ENCODE data around the gene ZFP30. TPM values are rescaled to one million over a fixed set of nuclear protein-coding genes. Genes with fewer than 3 reads are reported as not detected.
A peak's percentile ranks its signal among the peaks of the same experiment; 100 is the strongest.

The ZFP30 gene
- total RNA-seq, 4 donors from 2014 or later = 1.2 to 6.2 (median 3.4) TPM

DNA sequence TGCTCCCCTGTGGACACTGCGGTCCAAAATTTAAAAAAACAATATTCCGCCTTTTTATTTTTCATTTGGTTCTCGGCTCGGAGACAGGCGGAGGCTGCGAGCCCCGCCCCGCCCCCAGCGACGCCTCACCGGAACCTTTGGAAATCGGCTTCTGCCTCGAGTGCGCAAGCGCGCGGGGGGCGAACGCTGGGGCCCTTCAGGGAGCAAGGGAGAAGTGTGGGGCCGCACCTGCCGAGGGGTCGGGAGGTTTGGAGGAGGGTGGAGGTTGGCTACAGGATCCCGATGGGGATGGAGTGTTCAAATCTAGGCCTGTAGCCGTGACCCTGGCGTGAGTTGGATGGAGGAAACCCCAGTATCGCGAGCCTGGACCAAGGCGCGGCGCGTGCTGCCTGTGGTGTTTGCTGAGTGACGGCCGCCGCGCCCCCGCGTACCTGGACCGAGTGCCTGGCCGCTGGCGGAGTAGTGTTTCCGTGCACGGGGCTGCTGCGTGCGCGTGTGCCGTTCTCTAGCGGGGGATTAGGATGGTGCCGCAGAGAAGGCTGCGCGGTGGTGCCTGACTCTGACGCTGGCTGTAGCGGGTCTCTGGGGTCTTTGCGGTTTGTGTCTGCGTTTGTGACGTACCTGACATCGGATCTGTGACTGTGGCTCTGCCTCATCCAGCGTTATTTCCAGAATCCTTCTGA, 565 bp upstream of the ZFP30 start:
- intact Hi-C loops (cut with DNase I; ENCODE audit: low total_unique reads) = loop anchor here (1.0 to 10.0 kb wide), 8 partner anchors 36 to 579 kb away; partner anchors contain the start of genes ZNF383, ZNF420, ZNF527 and ZNF540
- DNase-seq (peak; percentile 63 to 81), ATAC-seq (peak; percentile 85 to 93)
- H3K4me1 ChIP-seq = peaks cover 21 to 22% of the 10 kb centered on the region in 2 donors
- in situ Hi-C loops (cut with MboI; ENCODE audit: low sequenced_read_pairs in 4 of 4) = no loop called here
- no peaks in the 10 kb centered on the region for H3K9me3 ChIP-seq
- H3K27me3 ChIP-seq = no peaks in the 10 kb centered on the region
- H3K36me3 ChIP-seq = peaks cover 0 to 5% of the 10 kb centered on the region in 2 donors
- H3K27ac ChIP-seq = peak overlapping the region; percentile 90 to 94 (median 93)
- TF ChIP-seq POLR2A (IDR thresholded peaks at IDR 0.05) = peak; percentile 29 to 32
- TF ChIP-seq, protein P1, sequence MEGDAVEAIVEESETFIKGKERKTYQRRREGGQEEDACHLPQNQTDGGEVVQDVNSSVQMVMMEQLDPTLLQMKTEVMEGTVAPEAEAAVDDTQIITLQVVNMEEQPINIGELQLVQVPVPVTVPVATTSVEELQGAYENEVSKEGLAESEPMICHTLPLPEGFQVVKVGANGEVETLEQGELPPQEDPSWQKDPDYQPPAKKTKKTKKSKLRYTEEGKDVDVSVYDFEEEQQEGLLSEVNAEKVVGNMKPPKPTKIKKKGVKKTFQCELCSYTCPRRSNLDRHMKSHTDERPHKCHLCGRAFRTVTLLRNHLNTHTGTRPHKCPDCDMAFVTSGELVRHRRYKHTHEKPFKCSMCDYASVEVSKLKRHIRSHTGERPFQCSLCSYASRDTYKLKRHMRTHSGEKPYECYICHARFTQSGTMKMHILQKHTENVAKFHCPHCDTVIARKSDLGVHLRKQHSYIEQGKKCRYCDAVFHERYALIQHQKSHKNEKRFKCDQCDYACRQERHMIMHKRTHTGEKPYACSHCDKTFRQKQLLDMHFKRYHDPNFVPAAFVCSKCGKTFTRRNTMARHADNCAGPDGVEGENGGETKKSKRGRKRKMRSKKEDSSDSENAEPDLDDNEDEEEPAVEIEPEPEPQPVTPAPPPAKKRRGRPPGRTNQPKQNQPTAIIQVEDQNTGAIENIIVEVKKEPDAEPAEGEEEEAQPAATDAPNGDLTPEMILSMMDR (IDR thresholded peaks at IDR 0.05 in 4 of 5, conservative IDR thresholded peaks at IDR 0.05 in 1 of 5) = peak in 1 of 5 experiments; percentile 31
- H3K4me3 ChIP-seq = peak overlapping the region; percentile 75 to 94 (median 84)

DNA sequence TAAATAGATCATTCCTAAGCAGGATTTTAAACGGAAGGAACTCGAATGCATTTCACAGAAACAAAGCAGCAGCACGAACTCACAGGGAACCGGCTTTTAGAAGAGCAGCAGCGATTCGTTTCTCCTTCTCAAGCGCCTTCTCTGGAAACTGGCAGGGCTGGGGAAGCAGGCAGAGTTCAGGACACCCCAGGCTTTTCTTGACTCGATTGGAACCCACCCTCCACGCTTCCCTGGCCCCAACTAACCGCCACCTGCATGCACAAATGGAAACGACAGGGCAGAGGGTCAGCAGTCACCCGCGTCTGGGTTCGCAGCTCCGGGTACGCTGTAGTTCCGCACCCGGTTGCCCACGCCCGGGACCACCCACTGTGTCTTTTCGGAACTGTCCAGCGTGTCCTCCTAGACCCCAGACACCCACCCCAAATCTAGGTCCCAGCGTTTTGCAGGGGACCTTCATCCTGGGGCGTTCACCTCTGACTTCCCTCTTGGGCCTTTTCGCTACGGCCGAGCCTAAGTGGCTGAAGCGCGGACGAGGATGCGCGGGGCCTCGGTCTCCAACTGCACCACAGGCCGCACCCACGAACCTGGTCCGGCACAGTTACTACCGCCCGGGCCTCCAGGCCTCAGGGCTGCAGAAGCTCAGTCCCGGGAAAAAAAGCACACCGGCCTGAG, 500 bp downstream of the ZFP30 start:
- intact Hi-C loops (cut with DNase I; ENCODE audit: low total_unique reads) = loop anchor here (1.0 to 10.0 kb wide), 7 partner anchors 38 to 577 kb away; partner anchors contain the start of genes ZNF383, ZNF420, ZNF527 and ZNF540
- Histone ChIP-seq H3K27me3 (no peaks in the 10 kb centered on the region), H3K4me3 (peak overlapping the region; percentile 75 to 94 (median 84)), H3K27ac (peak overlapping the region; percentile 90 to 94 (median 93)), H3K9me3 (no peaks in the 10 kb centered on the region), H3K36me3 (peaks cover 0 to 1% of the 10 kb centered on the region in 2 donors), H3K4me1 (peaks cover 21 to 22% of the 10 kb centered on the region in 2 donors)
- DNase-seq (peak; percentile 2 to 14), ATAC-seq (peak; percentile 24 to 27)
- in situ Hi-C loops (cut with MboI; ENCODE audit: low sequenced_read_pairs in 4 of 4) = no loop called here
- TF ChIP-seq, protein P1 (IDR thresholded peaks at IDR 0.05 in 4 of 5, conservative IDR thresholded peaks at IDR 0.05 in 1 of 5) = no peak
- TF ChIP-seq POLR2A (IDR thresholded peaks at IDR 0.05) = no peak

DNA sequence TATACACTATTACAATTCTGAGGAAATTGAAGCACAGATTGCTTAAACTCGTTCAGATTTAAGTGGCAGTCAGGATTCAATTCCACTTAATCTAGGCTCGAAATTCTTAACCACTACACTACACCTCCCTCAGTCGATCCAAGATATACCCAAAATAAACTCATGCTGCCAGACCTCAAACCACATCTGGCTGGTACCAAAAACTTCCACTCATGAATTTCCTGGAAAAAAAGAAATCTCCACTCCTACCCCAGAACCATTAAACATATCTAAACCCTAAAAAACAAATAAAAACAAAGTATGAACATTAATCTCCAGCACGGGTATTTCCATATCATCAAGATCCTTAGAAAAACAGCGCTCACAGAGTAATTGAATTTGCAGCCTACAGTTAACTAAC, 1.1 kb downstream of the ZFP30 start:
- no peaks in the 10 kb centered on the region for H3K36me3 ChIP-seq
- intact Hi-C loops (cut with DNase I; ENCODE audit: low total_unique reads) (loop anchor here (10.0 kb wide), 1 partner anchor 279 kb away; the partner anchor contains the start of gene ZNF527), in situ Hi-C loops (cut with MboI; ENCODE audit: low sequenced_read_pairs in 4 of 4) (no loop called here)
- H3K9me3 ChIP-seq = no peaks in the 10 kb centered on the region
- no peaks in the 10 kb centered on the region for H3K27me3 ChIP-seq
- peaks cover 21 to 22% of the 10 kb centered on the region in 2 donors for H3K4me1 ChIP-seq
- DNase-seq = no peak
- no peak for ATAC-seq
- H3K27ac ChIP-seq = peak overlapping the region; percentile 90 to 94 (median 93)
- TF ChIP-seq, protein P1 (IDR thresholded peaks at IDR 0.05 in 4 of 5, conservative IDR thresholded peaks at IDR 0.05 in 1 of 5) = no peak
- no peak for TF ChIP-seq POLR2A (IDR thresholded peaks at IDR 0.05)
- H3K4me3 ChIP-seq = peak overlapping the region; percentile 75 to 94 (median 84)

DNA sequence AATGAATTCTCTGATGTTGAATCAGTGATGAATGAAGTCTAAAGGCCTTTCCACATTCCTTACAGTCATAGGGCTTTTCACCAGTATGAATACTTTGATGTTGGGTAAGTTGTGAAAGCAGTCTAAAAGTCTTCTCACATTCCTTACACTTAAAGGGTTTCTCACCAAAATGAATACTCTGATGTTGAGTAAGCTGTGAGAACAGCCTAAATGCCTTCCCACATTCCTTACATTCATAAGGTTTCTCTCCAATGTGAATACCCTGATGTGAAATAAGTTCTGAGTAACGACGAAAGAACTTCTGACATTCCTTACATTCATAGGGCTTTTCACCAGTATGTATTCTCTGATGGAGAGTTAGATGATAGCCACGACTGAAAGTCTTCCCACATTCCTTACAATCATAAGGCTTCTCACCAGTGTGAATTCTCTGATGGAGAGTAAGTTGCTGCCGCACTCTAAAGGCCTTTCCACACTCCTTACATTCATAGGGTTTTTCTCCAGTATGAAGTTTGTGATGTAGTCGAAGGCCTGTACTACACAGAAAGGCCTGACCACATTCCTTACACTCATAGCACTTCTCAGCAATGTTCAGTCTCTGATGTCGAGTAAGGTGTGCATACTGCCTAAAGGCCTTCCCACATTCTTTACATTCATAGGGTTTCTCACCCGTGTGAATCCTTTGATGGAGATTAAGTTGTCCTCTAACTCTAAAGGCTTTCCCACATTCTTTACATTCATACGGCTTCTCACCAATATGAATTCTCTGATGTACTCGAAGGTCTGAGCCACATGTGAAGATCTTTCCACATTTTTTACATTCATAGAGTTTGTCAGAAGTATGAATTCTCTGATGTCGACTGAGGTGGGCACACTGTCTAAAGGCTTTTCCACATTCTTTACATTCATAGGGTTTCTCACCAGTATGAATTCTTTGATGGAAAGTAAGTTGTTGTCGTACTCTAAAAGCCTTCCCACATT, 19.9 kb downstream of the ZFP30 start:
- Histone ChIP-seq H3K9me3 (peaks cover 12 to 67% (median 19%) of the 10 kb centered on the region in 3 donors), H3K4me3 (peak overlapping the region in 1 of 4 donors; percentile 27), H3K27ac (no peak overlapping the region), H3K36me3 (peaks cover 22 to 69% of the 10 kb centered on the region in 2 donors), H3K4me1 (no peaks in the 10 kb centered on the region), H3K27me3 (no peaks in the 10 kb centered on the region)
- DNase-seq (no peak), ATAC-seq (no peak)
- intact Hi-C loops (cut with DNase I; ENCODE audit: low total_unique reads) = no loop called here
- TF ChIP-seq, protein P1 (IDR thresholded peaks at IDR 0.05 in 4 of 5, conservative IDR thresholded peaks at IDR 0.05 in 1 of 5) = no peak
- TF ChIP-seq POLR2A (IDR thresholded peaks at IDR 0.05) = no peak
- in situ Hi-C loops (cut with MboI; ENCODE audit: low sequenced_read_pairs in 4 of 4) = no loop called here

Measured in gastrocnemius medialis (tissue), 4 donors.